NCI-H526 (cell line): ENCODE results near the gene RBM47.
"Not testable (repeated sequence)": the region's sequence is repeated elsewhere in the genome, so short reads cannot be mapped to it uniquely, and the experiment has no call there.

Source experiments
- DNase-seq, 2 experiments: peaks; one replicate each; lab custom pipeline; 2025; lab: John Stamatoyannopoulos, UW

Gene RBM47

DNA sequence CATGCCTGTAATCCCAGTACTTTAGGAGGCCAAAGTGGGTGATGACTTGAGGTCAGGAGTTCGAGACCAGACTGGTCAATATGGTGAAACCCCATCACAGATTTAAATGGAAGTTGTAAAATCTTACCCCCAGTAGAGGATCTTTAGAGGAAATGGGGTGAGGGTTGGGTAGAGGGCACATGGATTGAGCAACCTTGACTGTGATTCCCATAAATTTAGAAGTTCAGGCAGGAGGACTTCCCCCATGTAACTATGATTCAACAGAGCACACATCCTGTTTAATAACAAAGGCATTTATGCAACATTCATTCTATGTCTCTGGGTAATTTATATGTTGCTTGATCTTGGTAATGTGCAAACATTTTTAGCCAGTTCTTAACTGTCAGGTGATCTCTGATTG is 143.1 kb downstream of the RBM47 start:
- no peak for DNase-seq

DNA sequence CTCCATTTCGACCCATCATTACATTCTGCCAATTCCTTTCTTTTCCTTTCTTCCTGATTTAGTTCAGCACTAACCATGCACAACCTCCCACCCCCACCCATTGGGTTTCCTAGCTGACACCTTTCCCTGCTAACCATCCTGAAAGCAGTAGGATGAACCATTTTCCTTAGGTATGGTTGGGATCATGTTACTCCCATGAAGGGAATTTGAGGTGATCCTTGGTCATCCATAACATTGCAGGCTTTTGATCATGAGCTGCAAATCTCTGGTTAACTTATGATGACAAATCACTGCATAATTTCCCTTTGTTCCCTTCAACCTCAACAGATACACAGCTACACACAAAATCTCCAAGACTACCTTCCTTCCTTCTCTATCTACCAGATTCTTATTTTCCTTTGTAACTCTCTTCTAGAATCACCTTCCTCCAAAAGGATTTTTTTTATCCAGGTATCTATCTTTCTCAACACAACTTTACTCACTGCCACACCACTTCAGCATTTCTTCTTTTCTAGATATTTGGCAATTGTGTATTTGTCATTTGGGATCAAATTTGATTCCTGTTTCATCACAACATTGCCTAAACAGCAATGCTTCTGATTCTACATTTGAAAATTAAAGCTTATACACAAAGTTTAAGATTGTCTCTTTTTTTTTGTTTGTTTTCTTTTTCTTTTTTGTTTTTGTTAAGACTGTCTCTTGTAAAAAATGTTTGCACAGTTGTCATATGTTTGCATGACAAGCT is 145.1 kb downstream of the RBM47 start:
- DNase-seq, result no peak

- DNase-seq, result no peak
Measured at GRCh38 chr4:40482985-40483647, 146.5 kb downstream of the RBM47 start.

GRCh38 chr4:40481977-40482376 is 147.7 kb downstream of the RBM47 start:
- no peak for DNase-seq

- DNase-seq, result no peak
Measured at GRCh38 chr4:40480291-40480690, 149.4 kb downstream of the RBM47 start.

GRCh38 chr4:40479378-40479777 is 150.3 kb downstream of the RBM47 start:
- no peak for DNase-seq

DNA sequence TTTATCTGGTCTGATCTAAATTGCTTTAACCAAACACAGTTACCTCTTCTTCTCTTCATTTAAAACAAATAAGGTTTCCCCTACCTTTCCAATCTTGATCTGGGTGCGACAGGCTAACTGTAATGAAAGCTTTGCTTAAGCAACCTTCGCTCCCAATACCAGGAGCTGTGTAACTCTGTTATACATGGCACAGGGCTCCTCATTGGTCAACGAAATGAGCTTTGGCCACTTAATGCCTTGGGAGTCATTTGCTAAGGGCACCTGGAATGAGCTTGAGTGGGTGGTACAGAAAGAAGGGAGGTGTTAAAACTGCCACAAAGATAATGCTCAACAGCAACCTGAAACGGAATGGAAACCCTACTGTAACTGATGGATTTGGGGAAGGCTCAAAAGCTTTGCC is 154.1 kb downstream of the RBM47 start:
- DNase-seq, result peak; percentile 34 to 70

DNA sequence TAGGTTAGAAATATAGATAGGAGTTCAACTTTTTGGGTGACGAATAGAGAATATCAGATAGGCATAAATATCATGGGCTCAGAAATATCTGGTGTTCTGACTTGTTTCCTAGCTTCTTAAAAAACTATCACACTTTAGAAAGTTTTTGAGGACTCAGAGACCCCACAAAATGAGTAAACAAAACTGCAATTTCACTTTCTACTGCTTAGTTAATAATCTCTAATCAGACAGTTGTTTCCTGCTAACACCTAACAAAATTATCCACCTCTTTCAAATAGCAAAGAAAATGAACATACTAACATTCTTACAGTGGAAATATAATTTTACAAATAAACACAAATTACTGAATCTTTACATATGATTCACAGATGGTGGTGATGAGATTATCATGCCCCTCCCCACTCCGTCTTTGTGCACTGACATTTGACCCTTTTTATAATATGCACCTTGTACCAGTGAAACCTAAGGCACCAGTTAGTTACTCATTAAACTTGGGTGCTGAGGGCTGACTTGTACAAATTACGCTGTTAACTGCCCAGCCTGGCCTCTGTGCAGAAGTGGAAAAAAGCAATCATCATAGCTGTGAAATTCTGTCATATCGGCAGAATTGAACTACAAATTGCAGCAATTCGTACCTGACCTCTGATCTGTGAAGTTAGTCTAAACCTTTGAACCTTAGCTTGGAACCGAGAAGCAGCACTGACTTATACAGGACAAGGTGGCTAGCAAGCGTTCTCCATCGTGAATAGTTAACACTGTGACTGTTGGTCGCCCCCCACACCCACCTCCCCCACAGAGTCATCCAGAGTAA is 155.9 kb downstream of the RBM47 start:
- DNase-seq, result peak; percentile 15 to 57

DNA sequence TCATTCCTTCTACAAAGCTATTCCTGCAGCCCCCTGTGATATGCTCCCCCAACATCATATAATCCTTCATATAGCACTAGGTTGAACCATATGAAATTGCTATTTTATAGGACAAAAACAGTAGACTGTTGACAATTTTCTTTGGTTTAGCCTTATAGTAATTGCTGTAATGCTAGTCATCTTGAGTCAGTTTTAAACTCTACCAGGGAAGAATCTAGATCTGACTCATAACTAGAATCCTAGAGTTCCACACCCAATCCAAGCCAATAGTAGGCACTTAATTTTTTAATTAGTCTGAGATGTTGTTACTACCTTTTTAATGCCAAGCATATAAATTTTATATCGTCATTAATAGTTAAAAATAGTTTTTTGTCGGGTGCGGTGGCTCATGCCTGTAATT is 157.7 kb downstream of the RBM47 start:
- no peak for DNase-seq

- no peak for DNase-seq
Measured at GRCh38 chr4:40466789-40467188, 162.9 kb downstream of the RBM47 start.

GRCh38 chr4:40462326-40462725 is 167.3 kb downstream of the RBM47 start:
- DNase-seq, result no peak

DNA sequence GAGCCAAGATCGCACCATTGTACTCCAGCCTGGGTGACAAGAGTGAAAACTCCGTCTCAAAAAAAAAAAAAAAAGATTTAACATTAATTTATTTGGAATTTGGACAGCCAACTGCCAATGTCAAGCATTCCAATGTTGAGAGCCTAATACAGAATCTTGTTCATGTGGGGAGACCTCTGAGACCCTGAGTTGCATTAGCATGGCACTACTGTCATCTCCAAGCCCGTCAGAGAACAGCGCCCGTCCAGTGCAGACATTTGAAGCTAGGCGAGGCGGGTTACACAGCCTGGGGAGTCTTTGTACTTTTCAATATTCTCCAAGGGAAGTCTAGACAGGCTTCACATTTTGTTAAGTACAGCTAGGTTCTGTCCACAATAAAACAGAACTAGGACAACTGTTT is 167.8 kb downstream of the RBM47 start:
- DNase-seq, result no peak

DNA sequence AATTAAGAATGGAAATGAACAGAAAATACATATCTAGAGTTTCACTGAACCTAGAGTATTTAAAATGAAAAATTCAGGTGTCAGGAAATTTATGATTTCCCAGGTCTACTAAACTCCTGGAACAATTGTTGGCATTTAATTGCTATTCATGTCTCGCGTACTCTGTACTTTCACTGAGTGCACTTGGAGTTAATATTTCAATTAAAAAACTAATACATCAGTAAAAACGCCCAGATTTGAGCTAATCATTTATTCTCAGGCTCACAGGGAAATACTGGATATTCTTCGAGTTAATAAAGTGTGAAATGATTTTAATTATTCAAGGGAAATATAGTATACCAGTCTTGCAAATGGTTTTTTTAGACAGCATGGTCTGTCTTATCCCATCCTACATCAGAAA is 168.6 kb downstream of the RBM47 start:
- no peak for DNase-seq

- no peak for DNase-seq
Measured at GRCh38 chr4:40458683-40459082, 171.0 kb downstream of the RBM47 start.

DNA sequence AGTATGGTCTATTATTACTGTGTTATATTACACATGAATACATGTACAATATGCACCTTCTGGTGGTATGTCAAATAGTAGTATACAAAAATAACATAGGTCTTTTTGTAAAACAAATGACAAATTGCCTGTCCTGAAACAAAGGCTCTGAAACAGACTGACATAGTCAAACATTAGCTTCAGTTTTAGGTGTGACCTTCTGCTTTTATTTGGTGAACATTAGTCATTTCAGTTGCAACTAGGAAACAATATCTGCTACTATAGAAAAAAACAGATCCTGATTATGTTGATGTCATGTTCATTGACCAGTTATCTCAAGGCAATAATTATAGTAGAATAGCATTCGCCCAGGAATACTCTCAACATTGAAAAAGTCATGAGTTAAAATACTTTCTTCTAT is 171.6 kb downstream of the RBM47 start:
- no peak for DNase-seq

GRCh38 chr4:40455340-40455902 is 174.2 kb downstream of the RBM47 start:
- no peak for DNase-seq

GRCh38 chr4:40454816-40455215 is 174.8 kb downstream of the RBM47 start:
- no peak for DNase-seq

GRCh38 chr4:40453912-40454311 is 175.8 kb downstream of the RBM47 start:
- DNase-seq, result no peak

GRCh38 chr4:40448875-40449274 is 180.8 kb downstream of the RBM47 start:
- DNase-seq, result peak in 1 of 2 experiments; percentile 28

DNA sequence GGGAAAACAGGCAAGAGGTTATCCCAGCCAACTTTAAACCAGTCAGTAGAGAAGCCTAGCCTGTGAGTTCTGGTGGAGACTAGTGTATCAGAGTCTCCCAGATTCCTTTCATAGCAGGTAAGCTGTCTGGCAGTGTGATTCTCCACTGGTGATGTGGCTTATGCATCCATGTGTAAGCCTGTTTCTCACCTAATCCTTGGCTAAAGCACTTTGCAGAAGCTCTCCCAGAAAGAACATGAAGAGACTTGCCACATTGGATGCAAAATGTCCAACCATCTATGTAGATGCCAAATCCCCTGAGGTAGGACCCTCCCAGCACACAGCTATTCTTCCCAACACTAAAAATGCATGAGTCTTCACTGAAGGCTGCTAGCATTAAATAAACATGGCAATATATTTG is 182.8 kb downstream of the RBM47 start:
- peak; percentile 40 to 69 for DNase-seq

GRCh38 chr4:40446261-40446750 is 183.4 kb downstream of the RBM47 start:
- DNase-seq, result not testable (repeated sequence)

GRCh38 chr4:40445671-40446070 is 184.0 kb downstream of the RBM47 start:
- DNase-seq, result no peak
